Activated CD4-positive, alpha-beta T cell treated with anti-CD3 and anti-CD28 coated beads, Interleukin-2, amount 50 U/mL, for 4 hours (primary cell): Measurements from ENCODE around the gene FAM177B.
A peak's percentile ranks its signal among the peaks of the same experiment; 100 is the strongest.

Experiments
- DNase-seq, 2 experiments: peaks; one replicate each; pipeline ENCODE4 v3.0.0-alpha.2; 2020

FAM177B gene

DNA sequence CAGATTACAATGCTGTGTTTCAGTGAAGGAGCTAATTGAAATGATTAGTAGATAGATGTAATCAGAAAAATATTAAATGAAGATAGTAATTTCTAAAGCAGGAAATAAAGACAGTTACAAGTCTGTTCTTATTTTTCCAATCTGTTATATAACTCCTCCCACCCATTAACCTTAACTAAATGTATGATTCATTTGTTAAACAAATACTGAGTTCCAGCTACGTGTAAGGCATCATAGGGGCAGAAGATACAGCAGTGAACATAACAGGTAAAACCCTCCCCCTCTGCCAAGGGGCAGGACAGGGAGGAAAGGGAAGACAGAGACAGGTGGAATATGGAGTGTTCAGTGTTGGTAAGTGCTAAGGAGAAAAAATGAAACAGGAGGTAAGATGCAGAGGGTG, at the start of gene FAM177B:
FAM177B (plus strand) TSS at position 231 of the 400 bp plus-strand sequence. CDS start 9,344 bp downstream, outside the sequence.
- DNase-seq, result no peak

DNA sequence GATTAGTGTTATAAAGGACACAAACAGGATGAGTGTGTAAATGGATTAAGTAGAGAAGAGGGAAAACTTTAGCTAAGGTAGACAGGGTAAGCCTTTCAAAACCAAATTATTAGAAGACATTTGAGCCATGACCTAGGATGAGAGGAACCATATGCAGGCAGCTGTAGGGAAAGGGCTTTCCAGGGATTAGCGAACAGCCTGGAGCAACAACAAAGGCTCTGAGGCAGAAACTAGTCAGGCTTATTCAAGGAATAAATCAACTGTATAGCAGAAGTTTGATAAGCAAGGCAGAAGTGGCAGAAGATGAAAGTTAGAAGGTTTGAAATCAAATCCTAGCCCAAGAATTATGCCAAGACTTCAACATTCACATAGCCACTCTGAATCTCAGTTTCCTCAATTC, 46.0 kb upstream of the FAM177B start:
- no peak for DNase-seq

DNA sequence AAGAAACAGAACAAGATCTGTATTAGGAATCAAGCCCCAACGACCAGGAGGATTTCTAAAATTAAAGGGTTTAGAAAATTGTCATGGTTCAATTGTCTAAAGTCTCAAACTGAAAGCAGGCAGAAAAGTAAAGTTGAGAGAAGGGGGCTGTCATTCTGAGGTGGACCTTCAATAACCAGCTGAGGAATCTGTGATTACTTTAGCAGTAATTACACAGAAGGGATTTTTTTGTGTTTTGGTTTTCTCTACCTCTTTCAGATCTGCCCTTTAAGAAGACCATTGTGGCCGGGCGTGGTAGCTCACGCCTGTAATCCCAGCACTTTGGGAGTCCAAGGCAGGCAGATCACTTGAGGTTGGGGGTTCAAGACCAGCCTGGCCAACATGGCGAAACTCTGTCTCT, 42.1 kb upstream of the FAM177B start:
- no peak for DNase-seq

DNA sequence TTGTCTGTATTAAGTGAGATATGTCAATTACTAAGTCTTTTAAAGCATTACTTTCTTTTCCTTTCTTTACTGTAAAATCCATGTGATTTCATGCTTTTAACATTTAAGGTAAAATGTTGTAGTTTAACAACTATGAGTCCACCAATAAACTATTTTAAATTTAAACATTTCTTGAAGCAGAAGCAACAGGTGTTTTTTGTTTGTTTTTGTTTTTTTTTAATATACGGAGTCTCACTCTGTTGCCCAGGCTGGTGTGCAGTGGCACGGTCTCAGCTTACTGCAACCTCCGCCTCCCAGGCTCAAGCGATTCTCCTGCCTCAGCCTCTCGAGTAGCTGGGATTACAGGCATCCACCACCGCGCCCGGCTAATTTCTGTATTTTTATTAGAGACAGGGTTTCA, 40.3 kb upstream of the FAM177B start:
- DNase-seq, result no peak

DNA sequence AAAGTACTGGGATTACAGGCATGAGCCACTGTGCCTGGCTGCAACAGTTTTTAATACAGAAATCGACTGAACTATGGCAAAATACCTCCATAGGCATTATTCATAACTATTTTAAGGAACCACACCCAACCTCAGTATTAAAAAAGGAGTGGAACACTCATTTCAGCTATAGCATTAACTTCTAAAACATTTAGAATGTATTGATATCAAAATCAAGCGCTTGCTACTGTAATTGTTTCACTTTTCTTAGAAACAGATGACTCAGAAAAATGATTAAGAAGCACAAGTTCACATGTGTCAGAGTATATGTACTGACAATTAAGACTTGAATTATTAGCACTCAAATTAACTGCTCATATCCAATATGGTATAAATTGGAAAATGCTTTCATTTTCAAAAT, 39.8 kb upstream of the FAM177B start:
- no peak for DNase-seq

DNA sequence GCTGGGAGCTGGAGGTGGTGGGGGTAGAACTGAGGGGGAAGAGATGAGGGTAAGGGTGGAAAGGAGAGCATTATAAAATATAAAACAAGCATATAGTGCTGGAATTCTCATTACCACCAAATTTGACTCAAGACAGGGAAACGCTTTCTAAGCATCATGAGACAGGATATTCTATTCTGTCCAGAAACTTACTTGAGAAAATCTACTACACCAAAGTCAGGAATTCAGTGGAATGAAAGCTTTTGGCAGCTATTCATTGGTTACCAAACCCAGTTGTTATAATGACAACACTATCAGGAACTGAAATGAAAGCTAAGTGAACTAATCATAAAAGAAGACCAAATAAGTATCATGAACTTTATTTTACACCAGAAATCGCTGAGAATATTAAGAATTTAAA, 39.2 kb upstream of the FAM177B start:
- DNase-seq, result no peak

DNA sequence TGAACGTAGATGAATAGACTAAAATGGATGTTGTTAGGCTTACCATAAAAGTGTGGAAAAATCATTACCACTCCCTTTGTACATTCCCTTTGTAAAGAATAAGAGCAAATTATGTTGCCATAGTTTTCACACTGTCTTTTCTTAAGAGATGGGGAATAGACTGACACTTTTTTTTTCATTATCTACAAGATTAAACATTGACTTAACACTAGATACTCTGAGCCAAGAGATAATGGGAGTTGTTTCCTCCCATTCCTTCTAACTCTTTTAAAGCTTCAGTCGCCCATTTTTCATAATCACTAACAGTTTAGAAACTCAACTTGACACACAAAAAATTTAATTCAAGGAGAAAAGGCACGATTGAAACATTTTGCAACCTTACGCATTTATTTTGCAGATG, 34.8 kb upstream of the FAM177B start:
- no peak for DNase-seq

DNA sequence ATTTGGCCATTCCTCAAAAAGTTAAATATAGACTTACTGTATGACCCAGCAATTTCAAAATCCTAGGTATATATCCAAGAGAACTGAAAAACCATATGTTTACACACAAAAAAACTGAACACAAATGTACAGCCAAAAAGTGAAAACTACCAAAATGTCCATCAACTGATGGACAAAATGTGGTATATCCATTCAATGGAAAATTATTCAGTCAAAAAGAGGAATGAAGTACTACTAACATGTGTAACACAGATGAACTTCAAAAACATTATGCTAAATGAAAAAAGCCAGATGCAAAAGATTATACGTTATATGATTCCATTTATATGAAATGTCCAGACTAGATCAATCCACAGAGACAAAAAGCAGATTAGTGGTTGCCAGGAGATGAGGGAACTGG, 32.7 kb upstream of the FAM177B start:
- no peak for DNase-seq

DNA sequence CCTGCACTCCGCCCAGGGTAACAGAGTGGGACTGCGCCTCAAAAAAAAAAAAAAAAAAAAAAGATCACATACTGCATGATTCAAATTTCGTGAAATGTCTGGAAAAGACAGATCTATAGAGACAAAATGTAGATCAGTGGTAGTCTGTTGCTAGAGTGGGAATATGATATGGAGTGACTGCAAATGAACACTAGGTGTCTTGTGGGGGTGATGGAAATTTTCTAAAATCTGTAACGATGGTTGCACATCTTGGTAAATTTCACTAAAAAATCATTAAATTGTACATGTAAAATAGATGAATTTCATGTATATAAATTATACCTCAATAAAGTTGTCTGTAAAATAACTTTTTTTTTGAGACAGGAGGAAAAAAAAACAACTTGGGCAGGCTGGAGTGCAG, 30.2 kb upstream of the FAM177B start:
- no peak for DNase-seq

DNA sequence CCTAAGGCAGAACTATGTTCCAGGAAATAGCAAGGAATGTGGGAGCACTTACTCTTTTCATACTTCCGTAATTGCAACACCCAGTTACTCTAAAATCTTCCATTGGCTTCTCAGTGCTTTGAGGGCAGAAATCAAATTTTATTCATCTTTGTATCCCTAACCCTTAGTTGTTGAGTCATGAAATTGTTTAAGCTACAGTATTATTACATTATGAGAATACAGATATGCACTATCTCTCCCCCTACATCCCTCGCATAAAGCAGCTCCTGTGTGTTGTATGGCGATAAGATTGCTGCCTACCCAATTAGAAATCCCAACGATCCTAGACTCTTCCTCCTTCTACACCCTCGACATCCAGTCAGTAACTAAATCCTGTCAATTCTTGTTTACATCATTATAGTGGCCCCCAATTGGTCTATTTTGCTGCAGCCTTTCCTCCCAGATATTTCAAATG, 27.3 kb upstream of the FAM177B start:
- no peak for DNase-seq

DNA sequence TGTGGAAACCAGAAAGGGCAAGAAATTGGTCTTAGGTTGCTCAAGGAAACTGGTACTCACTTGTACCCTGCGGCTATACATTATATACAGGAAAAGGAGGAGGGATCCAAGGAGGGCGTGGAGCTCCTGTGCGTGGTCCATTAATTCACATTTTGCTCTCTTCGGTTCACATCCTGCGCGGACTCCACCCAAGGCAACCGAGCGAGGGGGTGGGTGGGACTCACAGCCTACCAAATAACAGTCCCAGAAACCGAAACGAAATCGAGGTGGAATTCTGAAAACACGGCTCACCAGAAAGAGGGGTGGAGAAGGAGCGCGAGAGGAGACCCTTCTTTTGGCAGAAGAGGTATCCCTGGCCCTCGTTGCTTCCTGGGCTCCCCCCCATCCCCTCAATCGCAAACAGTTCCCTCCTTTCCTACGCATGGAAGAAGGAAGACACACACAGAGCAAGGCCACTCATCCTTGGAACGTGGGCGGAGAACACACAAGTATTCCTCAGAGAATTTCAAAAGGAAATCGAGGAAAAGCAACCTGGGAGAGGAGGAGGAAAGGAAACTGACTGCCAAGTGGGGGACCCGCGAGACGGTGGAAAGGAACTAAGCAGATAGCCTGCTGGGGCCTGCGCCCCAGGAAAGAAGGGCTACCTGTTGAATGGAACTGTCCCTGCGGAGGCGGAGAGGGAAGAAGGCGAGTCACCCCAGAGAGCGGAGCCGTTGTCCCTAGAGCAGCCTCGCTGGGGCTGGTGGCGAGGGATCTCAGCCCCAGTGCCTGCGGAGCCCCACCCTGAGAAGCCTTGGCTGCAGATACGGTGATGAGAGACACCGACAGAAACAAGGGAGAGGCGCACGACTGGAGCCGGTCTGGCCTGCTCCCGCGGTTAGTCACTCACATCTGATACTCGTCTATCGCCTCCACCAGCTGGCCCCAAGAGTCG, 25.4 kb upstream of the FAM177B start:
- peak; percentile 53 to 55 for DNase-seq

DNA sequence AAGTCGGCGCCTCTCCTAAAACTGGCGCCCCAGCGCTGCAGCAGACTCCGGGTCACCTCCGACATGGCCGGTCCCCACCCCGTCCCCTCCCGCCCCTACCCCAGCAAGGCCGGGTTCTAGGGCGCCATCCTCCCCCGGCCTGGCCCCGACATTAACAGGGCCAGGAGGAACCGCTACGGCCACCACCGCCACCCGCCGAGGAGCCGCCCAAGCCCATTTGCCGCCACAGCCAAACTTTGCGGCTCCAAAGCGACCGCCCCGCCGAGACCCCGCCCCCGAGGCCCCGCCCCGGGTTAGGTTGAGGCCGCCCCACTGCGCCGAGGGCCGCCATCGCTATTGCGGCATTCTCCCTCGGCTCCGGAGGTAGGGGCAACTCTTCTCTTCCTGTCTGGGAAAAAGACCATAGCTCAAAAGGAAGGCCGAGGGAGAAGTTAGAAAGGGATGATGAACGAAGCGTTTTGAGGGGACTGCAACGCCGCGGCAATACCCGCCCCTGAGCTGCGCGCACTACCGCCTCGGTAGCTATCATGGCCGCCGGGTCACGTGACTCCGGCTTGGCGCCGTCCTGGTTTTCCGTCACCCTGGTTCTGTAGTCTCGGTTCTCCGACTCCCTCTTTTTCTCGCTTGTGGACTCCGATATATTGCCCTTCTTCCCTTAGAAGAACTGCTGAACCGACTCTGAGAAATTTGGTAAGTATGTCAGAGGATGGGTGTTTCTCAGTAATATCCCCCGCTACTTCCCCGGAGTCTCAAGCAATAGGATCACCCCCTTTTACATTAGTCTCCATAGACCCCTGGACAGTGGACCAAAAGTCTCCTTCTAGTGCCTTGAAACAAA, 24.5 kb upstream of the FAM177B start, which contains the start of the genes AIDA and BROX:
AIDA (minus strand) TSS at position 239 of the 838 bp plus-strand sequence; CDS start at position 65, 174 bp downstream.
BROX (plus strand) TSS at position 312 of the 838 bp plus-strand sequence. CDS start 3,136 bp downstream, outside the sequence.
- peak; percentile 94 to 96 for DNase-seq

DNA sequence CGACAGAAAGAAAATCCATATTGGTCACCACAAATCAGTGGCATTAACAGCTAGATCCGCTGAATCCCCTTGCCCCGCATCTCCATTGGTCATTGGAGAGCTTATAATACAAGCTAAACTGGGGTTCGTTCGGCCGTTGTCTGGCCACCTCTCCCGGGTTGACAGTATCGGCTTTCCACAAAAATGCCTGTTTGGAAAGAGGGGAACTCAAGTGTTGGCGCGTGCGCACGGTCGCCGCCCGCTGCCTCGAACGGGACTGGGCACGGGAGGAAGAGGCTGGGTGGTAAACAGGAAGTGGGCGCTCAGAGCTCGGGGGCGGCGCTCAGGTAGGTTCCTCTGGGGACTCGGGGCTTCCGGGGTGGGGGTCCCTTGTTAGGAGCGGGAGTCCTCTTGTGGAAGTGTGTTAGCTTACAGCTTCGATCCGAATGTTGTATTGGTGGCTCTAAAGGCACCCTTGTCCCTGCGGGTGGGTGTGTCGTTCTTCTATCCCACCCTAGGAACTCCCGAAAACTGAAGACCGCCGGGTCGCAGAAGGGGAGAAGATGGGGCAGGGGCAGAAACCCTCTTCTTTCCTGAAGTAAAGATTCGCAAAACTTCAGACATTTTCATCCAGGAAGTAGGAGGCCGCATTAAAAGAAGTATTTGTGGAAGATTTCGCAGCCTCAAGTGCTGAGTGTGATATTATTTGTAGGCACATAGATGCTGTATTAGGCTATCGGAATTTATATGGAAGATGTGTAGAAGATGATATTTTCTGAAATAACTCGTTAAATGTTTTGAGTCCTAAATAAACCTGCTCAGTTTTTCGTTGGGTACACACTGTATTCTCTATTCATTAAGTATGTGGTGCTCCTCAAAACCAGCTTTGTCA, 23.7 kb upstream of the FAM177B start:
- DNase-seq, result peak; percentile 85 to 86

DNA sequence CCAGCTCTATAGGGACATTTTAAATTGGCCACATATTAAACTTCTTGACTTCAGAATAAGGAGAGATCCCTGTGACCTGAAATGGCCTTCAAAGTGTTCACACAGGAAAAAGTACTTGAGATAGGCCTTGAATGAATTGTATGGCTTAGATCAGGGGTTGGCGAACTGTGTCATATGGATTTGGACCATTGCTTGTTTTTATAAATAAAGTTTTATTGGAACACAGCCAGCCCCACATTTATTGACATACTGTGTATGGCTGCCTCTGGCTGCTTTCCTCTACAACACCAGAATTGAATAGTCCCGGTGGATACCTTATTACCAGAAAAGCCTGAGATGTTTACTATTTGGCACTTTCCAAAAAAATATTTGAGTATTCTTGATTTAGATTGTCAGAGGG, 20.6 kb upstream of the FAM177B start:
- DNase-seq, result no peak

DNA sequence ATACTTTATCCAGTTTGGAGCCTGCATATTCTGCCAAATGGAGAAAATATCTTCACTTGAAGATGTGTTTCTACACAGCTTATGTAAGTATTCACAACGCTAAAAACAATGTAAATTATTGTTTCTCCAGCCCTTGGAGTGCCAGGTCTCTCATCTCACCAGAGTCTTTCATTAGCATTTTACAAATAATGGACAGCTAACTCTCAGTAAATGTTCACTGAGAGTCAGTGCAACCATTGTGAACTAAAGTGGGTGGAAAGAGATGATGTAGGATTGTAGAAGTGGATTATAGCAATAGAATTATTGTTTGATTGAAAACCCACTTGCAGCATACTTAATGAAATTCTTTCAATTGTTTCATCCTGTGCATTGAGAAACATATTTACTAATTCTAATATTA, 8.3 kb upstream of the FAM177B start:
- DNase-seq, result no peak

DNA sequence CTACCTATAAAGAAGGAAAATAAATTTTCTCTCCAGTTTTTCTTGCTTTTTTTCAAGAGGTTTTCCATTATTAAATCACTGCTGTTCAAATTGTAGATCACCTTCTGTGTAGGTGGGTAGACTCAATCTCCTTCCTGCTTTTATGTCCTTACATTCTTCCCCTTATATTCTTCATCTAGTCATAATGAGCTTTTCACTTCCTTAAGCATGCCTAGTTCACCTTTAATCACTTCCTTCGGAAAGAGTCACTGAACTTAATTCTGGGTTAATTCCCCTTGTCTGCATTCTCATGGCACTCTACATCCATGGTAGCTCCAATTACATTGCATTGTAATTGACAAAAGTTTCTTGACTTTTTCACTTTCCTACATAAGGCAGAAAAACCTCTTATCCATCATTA, 6.1 kb upstream of the FAM177B start:
- no peak for DNase-seq

DNA sequence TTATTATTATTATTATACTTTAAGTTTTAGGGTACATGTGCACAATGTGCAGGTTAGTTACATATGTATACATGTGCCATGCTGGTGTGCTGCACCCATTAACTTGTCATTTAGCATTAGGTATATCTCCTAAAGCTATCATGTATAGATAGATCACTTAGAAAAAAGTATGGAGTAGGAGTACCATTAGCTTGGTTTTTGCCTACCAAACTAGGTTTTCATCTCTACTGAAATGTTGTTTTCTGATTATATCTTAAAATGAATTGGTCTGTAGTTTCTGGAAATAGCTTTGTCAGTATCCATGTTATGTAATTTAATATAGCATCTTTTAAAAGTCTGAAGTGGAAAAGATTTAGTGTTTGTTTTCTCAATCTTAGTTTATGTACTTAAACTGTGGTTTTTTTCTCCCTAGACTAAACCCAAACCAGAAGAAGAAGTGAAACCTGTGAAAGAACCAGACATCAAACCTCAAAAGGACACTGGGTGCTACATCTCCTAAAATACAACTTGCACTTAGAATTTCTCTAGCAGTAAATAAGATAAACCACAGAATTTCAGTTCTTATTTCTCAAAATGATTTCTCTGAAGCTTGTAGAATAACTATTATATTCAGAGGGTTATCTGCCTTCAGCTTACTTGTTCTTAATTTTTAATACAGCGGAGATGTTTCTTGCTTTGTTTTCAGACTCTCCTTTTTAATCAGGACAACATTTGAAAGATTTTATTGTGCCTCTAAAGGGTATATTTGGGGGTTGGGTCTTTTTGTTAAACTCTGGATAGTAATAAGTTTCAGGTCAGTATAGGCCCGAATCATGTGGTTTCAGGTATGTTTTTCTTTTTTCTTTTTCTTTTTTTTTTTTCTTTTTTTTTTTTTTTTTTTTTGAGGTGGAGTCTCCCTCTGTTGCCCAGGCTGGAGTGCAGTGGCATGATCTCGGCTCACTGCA, 4.5 kb upstream of the FAM177B start:
- DNase-seq, result no peak

DNA sequence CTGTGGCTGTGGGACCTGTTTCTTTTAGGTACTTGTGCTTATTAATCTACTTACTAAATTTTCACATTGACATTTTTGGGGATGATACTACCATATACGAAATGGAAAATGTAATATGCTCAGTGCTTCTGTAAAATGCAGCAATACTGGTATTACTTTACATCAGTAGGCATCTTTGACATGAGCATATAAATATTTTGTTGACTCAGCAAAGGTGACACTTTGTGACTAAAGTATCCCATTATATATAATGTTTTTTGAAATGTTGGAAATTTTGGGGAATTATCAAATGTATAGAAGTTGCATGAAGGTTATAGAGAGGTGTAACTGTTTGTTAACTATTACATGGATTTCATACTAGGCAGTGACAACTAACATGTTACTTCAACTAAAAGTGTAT, 2.3 kb upstream of the FAM177B start:
- no peak for DNase-seq

DNA sequence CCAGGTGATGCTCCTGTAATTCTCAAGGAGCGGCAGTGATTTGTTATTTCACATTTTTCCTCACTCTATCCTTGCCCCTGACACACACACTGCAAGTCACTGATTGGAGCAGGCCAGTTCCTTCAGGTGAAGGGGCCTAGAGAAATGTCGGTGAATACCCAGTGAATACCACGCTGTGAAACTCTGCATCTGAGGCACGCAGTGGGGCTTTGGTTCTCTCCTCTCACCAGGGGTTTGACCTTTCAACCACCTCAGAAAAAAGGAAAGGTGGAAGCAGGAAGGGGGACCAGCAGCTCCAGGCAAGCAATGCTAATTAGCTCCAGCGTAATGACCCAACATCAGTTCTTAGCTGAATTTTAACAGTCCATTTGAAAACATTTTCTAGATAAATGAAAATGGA, 532 bp upstream of the FAM177B start:
- DNase-seq, result no peak

DNA sequence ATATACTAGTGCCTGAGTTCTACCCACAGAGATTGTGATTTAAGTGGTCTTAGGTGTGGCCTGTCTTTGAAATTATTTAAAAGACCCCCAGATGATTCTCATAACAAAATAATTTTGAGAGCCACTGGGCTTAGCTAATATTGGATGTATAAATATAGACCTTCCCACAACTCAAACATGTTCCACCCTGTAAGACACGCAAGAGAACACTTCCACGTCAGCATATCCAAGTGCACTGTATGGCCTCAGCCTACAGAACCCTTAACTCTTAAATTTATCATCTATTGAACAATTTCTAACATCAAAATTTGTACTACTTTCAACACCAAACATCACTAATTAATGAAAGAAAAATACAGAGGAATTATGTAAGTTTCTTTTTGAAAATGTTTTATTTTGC, 2.5 kb downstream of the FAM177B start:
- DNase-seq, result no peak

DNA sequence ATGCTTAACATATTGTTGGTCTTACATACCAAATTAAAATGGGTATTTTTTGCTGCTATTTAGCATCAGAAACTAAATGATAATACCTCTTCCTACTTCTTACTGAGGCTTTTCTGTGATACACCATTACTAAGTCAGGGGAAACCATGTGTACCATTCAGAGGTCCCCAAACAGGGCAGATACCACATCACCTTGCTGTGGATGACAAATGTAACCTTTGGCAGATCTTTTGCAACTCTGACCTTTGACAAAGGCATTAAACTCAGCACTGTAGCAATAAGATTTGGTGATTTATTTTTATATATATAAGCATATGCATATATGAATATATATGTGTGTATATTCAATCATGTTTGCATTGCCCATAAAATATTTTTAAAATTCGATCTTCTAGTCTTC, 2.9 kb downstream of the FAM177B start:
- DNase-seq, result no peak
